ENCODE results near the gene NCK2.

DNA sequence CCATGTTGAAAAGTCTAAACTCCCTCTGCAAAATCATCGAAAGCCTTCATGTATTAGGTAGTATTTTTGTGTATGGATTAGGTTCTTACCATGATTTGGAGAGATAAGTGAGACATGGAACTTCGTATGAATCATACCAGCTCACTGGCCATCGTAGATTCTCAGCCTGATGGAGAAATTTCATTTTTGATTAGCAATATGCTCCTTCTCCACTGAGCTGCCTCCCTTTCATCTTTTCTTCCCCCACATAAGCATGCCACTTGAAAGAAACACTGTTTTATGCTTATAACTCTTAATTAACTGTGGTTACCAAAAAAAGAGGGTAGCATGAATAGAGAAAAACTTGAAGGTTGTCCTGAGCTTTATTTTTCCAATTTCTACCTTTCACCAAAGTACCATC, 111.9 kb downstream of the NCK2 start:
- TF ChIP-seq POLR2AphosphoS5 (IDR thresholded peaks at IDR 0.05; ENCODE audit: low read depth, low read length) (no peak), TAF1 (IDR thresholded peaks at IDR 0.05; ENCODE audit: low read depth, low read length) (no peak), SPI1 (IDR thresholded peaks at IDR 0.05; ENCODE audit: low read depth, low read length) (no peak), PAX5 (IDR thresholded peaks at IDR 0.05; ENCODE audit: insufficient read depth, low read length, severe bottlenecking) (no peak), POLR2A (IDR thresholded peaks at IDR 0.05; ENCODE audit: low read depth, low read length) (no peak)

All from GM12891 (cell line).